SHP77 treated with DMSO at 0.1 percent for 48 hours (cell line): ENCODE results near the gene DHFR.
A peak's percentile ranks its signal among the peaks of the same experiment; 100 is the strongest.
"Not testable (repeated sequence)": the region's sequence is repeated elsewhere in the genome, so short reads cannot be mapped to it uniquely, and the experiment has no call there.

ENCODE experiments used
- DNase-seq: peaks from one replicate; lab custom pipeline; 2025; lab: John Stamatoyannopoulos, UW

DHFR gene

GRCh38 chr5:80654391-80655230 lies at the start of gene DHFR, which contains the start of gene MSH3:
Gene DHFR (minus strand): TSS chr5:80654983. CDS start chr5:80654489, 494 bp downstream.
Gene MSH3 (plus strand): TSS chr5:80654652. CDS start chr5:80654728, 76 bp downstream.
- peak; percentile 55 for DNase-seq

- DNase-seq: no peak
Measured at GRCh38 chr5:80704221-80704620, 49.4 kb upstream of the DHFR start.

- no peak for DNase-seq
Measured at GRCh38 chr5:80703747-80704146, 49.0 kb upstream of the DHFR start.

GRCh38 chr5:80703291-80703690 lies 48.5 kb upstream of the DHFR start:
- no peak for DNase-seq

- no peak for DNase-seq
Measured at GRCh38 chr5:80701597-80701996, 46.8 kb upstream of the DHFR start.

GRCh38 chr5:80698369-80698768 lies 43.6 kb upstream of the DHFR start:
- DNase-seq: no peak

GRCh38 chr5:80697100-80697499 lies 42.3 kb upstream of the DHFR start:
- DNase-seq: no peak

GRCh38 chr5:80696450-80696849 lies 41.7 kb upstream of the DHFR start:
- DNase-seq: no peak

- DNase-seq: no peak
Measured at GRCh38 chr5:80695666-80696065, 40.9 kb upstream of the DHFR start.

GRCh38 chr5:80689627-80690026 lies 34.8 kb upstream of the DHFR start:
- DNase-seq: no peak

GRCh38 chr5:80688648-80689420 lies 34.1 kb upstream of the DHFR start:
- no peak for DNase-seq

- DNase-seq: no peak
Measured at GRCh38 chr5:80686757-80687156, 32.0 kb upstream of the DHFR start.

GRCh38 chr5:80676706-80677105 lies 21.9 kb upstream of the DHFR start:
- no peak for DNase-seq

- peak; percentile 12 for DNase-seq
Measured at GRCh38 chr5:80672140-80672736, 17.5 kb upstream of the DHFR start.

- DNase-seq: no peak
Measured at GRCh38 chr5:80668016-80668969, 13.5 kb upstream of the DHFR start.

GRCh38 chr5:80667384-80667783 lies 12.6 kb upstream of the DHFR start:
- no peak for DNase-seq

GRCh38 chr5:80665057-80665456 lies 10.3 kb upstream of the DHFR start:
- no peak for DNase-seq

- no peak for DNase-seq
Measured at GRCh38 chr5:80662108-80662507, 7.3 kb upstream of the DHFR start.

GRCh38 chr5:80660661-80661060 lies 5.9 kb upstream of the DHFR start:
- DNase-seq: not testable (repeated sequence)

GRCh38 chr5:80659106-80659505 lies 4.3 kb upstream of the DHFR start:
- DNase-seq: no peak

GRCh38 chr5:80656425-80656824 lies 1.6 kb upstream of the DHFR start:
- no peak for DNase-seq
